ENCODE data around the gene NPY5R.

DNA sequence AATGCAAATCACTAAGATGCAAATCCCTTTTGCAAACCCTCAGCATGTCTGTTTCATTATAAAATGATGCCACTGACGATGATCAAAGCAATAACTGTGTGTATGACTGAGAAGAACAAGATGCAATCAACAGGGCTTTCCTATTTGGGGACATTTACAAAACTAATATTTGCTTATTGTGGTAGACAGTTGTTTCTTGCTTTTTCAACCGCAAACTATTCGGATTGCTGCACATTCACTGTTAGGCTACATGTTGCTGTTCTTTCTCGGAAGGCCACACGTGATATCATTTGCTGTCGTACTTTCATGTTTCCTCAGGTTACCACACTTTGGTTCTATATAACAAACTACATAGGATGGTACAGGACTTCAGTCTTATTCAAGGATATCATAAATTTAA is 49.8 kb downstream of the NPY5R start:
- no peak for TF ChIP-seq POLR2A (IDR thresholded peaks at IDR 0.05; ENCODE audit: low read length)
- no peak for TF ChIP-seq GATA1 (IDR thresholded peaks at IDR 0.05; ENCODE audit: low read depth, low read length)
